NCI-H1105 treated with DMSO at 0.1 percent for 48 hours (cell line): Measurements from ENCODE around the gene TMEM121.

Experiments used
- DNase-seq: peaks from one replicate; lab custom pipeline; 2025; lab: John Stamatoyannopoulos, UW

The TMEM121 gene

DNA sequence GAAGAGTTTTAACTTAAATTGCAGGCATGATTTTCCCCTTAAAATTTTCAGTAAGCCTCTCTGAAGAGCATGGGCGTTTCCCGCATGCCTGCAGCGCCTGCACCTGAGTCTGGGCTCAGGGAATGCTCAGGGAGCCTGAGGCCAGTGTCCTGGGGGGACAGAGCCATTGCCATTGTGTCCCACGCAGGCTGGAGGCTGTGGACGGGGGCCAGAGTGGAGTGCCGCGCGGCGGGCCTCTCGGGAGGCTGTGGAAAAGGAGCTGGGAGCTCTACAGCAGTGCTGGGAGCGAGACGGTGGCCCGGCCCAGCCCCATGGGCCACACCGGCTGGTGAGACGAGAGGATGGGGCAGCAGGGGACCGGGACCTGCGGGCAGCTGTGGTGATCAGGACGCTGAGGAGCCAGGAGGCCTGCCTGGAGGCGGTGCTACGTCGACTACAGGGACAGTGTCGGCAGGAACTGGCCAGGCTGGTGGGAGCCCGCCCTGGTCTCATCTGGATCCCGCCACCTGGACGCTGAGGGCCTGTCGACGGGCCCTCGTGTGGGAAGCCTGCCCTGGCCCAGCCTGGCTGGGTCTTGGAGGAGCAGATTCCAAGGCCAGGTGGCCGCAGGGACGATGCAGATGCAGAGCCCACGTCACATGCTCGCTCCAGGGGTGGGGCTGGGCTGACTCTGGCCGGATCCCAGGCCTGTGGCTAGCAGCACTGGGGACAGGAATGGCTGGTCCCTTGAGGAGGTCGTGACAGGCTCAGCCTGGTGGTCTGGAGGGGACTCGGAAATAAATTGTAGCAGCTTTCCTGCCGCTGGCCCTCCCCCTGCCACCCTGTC lies 27.7 kb upstream of the TMEM121 start:
- DNase-seq: no peak

DNA sequence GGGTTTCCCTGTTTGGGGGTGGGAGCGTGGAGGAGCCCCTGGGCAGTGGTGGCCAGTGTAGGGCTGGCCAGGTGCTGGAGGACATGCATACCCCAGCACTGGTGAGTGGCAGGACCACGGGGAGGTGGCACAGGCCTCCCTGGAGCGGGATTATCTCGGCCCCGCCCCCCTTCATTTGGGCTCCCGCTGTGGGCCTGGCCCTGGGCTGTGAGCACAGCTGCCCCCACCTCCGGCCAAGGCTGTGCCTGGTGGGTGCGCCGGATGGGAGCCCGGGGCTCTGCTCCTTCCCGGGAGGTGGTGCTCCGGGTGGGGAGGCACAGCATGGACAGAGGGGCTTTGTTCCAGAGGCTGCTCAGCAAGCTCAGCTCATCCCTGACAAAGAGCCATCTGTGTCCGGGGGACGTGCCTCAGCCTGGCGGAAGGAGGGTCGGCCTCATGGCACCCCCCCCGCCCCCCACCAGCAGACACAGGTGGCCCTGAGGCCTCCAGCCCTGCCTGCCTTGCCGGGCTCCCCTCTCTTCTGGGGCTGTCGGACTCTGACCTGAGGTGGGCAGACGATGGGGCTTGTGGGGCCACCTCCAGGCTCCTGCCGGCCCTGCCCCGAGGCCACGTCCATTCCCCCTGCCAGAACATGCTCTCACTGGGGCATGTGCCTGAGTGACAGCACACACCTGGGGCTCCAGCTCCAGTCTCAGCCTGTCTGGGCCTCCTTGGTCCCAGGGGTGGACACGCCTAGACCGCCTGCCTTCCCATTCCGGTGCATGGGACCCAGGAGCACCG lies 26.9 kb upstream of the TMEM121 start:
- no peak for DNase-seq

DNA sequence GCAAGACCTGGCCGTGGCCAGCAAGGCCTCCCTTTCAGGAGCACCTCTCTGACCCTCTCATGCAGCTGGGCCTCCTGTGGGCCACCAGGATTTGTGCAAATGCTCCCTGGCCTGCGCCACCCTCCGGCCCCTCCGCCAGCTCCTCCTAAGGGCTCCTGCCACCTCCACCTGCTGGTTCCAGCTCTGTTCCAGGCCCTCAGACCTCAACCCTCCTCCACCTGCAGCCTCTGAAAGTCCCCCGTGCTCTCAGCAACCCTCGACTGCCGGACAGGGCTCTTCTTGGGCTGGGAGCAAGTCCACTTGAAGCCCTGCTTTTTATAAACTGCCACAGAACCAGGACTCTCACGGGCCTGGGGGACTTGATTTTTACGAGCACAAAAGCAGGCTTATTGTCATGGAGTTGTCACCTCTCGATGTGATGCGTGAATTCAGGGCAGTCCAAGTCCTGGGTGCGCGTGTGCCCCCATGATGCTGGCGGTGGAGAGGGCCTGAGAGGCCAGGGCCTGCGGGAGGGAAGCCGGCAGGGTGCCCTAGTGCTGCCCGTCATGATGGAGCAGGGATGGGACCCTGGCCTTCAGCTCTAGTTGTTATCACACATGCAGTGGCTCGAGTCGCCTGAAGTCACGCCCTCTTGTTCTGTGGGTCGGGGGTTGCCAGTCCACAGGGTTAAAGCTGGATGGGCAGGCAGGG lies 26.2 kb upstream of the TMEM121 start:
- DNase-seq: no peak

DNA sequence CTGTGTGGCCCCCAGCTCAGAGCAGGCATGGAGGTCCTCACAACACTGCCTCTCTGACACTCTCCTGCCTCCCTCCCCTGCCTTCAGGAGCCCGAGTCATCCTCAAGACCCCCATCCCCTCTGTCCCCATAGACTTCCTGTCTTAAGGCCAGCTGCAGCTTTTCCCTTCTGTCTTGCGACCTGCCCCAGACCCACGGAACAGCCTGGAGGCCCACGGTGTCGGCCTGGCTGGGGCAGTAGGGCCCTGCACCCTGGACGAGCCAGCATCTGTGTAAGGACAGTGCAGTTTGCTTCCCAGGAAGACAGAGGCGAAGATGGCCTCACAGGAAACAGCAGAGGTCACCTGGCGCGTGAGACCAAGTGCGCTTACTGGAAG lies 25.7 kb upstream of the TMEM121 start:
- no peak for DNase-seq

DNA sequence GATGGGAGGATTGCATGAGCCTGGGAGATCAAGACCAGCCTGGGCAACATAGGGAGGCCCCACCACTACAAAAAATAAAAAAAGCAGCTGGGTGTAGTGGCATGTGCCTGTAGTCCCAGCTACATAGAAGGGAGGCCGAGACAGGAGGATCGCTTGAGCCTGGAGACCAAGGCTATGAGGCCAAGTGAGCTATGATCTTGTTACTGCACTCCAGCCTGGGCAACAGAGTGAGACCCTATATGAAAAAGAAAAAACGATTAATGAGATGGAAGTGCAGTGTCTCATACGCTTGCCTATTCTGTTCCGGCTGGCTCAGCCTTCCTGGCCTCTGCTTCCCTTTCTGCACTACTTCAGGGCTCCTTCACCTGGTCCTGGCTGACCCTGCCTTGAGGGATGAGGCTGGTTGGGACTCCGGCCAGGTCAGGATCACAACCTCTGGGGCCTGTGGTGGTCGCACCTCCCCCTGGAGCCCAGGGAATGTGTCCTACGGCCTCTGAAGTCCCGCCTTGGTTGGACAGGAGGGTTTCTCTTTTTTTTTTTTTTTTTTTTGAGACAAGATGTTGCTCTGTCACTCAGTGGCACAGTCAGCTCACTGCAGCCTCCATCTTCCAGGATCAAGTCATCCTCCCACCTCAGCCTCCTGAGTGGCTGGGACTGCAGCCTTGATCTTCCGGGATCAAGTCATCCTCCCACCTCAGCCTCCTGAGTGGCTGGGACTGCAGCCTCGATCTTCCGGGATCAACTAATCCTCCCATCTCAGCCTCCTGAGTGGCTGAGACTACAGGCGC lies 24.7 kb upstream of the TMEM121 start:
- DNase-seq: no peak

DNA sequence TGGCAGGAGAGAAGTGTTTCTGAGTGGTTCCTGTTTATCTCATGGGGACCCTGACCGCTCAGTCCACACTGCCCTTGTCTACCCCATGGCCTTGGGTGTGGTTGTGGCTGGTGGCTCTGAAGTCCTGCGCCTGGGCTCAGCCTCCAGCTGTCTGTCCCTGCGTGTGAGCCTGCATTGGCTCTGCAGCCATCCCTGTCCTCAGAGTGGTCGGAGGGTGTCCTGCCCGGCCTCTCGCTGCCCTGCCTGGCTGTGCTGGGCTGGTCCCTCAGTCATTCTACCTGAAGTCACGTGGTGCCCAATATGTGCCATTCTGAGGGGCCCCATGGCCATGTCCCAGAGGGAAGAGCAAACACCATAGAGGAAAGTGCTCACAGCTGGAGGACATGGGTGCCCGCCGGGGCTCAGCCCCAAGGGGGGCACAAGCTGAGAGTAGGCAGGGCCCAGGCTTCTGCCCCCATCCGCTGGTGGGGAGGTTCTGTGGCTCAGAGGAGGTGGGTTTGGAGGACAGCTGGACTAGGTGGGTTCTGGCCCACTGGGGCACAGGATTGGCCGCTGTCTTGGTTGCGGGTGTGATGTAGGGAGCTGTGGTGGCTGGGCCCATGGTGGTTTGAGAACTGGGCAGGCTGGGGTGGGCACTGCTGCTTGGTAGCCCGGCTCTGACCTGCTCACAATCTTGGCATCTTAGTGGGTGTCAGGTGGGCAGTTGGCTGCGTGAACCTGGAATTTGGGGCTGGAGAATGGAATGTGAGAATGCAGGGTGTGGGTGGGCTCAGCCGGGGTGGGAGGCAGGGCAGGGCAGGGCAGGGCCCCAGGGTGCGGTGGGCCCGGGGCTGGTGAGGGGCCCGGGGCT lies 23.7 kb upstream of the TMEM121 start:
- DNase-seq: no peak

DNA sequence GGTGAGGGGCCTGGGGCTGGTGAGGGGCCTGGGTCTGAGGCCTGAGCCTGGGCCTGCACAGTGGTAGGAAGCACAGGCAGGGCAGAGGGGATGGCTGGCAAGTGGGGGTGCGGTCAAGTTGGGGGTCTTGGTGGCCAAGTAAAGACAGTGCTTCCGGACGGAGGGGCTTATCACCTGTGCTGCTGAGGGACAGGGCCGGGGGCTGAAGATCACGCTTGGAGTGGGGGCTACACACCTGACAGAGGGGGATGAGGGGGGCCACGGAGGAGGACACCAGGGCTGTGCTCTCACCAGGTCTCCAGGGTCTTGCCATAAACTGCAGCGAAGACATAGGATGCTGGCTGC lies 23.1 kb upstream of the TMEM121 start:
- no peak for DNase-seq

DNA sequence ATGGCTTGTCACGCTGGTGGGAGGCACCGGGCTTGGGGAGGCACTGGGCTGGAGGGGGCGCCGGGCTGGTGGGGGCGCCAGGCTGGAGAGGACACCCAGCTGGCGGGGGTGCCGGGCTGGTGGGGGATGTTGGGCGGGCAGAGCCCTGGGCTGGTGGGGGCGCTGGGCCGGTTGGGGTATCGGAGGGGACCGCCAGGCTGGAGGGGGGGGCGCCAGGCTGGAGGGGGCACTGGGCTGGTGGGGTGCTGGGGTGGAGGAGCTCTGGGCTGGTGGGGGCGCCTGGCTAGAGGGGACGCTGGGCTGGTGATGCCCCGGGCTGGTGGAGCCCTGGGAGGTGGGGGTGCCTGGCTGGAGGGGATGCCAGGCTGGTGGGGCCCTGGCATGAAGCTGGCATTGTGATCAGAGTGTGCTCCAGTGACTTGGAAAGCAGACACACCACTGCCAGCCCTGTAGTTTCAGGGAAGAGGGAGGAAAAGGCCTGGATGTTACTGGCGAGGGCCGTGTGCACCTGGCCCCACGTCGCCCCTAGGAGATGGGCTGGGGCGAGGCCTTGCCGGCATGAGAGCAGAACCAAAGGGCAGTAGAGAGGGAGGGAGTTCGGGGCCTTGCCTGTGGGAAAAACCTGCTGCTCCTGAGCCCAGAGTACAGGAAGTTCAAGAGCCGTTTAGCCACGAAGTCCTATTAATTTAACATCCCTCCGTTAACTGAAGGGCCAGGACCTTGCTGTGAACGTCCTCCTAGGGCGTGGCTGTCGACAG lies 22.3 kb upstream of the TMEM121 start:
- DNase-seq: no peak

DNA sequence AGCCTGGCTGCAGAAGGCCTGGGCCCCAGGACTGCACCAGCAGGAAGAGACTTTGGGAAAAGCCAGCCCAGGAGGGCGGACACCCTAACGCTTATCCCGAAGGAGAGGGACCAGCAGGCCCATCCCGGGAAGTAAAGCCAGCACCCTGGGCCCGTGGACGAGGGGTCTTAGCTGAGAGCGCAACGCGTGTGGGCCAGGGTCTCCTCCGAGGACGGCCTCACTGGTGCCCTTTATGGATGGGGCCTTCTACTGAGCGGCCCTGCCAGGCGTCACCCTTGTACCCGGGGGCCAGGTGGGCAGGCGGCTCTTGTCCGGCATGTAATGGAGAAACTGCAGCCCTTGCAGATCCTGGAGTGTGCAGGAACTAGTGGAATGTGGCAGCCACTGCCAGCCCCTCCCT lies 21.3 kb upstream of the TMEM121 start:
- DNase-seq: no peak

DNA sequence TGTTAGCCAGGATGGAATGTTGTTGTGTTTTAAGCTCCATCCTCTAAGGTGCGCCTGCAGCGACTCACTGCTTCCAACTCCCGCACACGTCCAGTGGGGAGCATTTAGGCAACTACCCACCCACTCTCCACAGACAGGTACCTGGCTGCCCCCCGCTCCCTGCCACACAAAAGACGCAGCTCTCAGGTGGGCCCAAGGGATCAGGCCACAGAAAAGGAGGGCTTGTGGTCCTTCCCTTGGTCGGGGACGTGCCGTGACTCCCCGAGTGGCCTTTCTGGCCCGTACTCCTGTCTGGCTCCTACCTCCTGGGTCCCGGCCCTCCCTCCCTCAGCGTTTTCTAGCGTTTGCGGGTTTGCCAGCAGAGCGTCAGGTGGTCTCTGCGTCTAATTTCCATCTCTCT lies 19.1 kb upstream of the TMEM121 start:
- DNase-seq: no peak

DNA sequence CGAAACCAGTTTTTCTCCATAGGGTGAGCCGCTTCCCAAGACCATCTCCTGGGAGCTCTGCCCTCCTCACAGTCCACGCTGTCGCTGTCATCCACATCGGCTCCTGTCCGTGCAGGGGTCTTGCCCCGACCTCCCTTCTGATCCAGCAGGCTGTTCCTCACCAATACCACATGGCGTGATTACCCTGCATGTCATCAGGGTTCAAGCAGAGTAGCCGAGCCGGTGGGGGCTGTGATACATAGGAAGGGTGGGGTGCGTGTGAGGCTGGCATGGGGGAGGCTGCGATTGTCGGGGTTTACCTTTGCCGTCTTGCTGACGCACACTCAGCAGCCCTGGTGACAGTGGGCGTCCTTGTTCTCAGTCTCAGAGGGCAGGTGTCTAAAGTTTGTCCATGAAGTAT lies 18.3 kb upstream of the TMEM121 start:
- DNase-seq: no peak

DNA sequence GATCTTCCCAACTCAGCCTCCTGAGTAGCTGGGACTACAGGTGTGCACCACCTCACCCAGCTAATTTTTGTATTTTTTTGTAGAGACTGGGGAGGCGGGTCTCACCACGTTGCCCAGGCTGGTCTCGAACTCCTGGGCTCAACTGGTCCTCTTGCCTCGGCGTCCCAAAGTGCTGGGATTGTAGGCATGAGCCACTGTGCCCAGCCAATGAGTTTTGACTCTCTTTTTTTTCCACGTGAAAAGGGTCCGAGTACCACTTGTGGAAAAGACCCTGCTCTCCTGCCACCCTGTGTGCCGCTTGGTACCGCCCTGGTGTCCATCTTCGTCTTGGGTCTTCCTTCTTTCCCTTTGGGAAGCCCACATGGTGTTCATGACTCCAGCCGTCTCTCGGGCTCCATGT lies 17.8 kb upstream of the TMEM121 start:
- DNase-seq: no peak

DNA sequence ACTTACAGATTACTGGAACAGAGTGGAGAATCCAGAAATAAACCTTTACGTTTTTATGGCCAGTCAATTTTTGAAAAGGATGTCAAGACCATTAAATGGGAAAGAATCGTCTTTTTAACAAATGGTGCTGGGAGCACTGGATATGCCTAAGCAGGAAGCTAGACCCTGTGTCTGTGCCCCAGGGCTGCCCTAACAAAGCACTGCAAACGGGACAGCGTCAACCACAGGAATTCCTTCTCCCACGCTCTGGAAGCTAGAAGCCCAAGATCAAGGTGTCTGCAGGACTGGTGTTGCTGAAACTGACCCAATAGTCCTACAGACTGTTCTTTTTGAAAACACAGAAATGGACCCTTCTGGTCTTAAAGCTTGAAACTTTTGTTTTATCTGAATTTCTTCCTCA lies 9.3 kb upstream of the TMEM121 start:
- no peak for DNase-seq

DNA sequence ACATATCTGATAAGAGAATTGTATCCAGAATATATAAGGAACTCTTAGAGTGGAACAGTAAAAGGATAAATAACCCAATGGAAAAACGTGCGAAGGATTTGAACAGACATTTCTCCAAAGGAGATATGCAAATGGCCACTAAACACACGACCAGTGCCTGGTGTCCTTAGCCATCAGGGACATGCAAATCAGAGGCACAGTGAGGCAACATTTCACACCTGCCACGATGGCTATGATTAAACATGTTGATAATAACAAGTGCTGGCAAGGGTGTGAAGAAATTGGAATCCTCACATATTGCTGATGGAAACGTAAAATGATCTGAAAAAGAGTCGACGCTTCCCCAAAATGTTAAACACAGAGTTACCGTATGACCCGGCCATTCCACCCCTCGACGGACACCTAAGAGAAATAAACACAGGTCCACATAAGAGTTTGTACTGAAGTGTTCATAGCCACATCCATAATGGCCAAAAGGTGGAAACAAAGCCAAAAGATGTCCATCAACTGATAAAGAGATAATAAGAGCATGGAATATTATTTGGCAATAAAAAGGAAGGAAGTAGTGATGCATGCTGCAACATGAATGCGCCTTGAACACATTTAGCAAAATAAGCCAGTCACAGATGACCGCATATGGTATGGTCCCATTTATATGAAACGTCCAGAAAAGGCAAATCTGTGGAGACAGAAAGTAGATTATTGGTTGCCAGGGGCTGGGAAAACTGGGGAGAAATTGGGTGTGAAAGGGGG lies 6.3 kb upstream of the TMEM121 start:
- DNase-seq: no peak

DNA sequence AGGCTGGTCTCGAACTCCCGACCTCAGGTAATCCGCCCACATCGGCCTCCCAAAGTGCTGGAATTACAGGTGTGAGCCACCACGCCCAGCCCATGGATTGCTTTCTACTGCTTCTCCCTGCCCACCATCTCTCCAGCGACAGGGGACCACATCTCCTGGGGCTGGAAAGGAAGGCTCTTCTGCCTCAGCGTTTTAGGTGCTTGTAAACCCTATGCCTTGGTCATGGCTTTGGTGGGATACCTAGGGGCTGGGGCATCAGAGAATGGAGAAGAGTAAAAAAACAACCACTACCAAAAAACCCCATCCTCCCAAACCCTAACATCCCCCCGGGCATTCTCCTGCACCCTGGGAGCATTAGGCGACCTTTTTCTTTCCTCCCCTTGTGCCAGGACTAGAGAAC lies 1.1 kb upstream of the TMEM121 start:
- DNase-seq: no peak

DNA sequence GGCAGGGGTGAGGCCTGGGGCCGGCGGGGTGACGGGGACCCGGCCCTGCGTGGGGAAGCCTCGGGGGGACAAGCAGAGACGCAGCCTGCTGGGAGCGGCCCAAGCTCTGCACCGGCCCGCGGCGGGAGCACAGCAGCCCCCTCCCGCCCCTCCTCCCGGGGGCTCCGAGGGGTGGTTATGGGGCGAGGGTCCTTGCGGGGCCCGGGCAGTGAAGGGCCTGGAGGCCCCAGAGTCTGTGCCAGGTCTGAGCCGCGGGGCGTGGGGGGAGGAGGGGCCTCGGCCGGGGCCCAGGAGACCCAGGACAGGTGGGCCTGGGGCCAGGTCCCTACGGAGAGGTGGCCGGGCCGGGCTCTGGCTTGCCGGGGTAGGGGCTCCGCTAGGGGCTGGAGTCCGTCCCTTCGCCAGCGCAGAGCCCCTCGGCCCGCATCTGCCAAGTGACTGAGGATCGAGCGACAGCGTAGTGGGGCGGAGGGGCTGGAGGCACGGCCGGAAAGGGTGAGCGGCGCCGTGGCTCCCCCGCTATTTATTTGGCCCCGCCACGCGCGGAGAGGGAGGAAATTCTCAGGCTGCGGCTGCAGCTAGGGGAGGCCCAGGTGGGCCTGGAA lies 495 bp downstream of the TMEM121 start:
- DNase-seq: no peak

DNA sequence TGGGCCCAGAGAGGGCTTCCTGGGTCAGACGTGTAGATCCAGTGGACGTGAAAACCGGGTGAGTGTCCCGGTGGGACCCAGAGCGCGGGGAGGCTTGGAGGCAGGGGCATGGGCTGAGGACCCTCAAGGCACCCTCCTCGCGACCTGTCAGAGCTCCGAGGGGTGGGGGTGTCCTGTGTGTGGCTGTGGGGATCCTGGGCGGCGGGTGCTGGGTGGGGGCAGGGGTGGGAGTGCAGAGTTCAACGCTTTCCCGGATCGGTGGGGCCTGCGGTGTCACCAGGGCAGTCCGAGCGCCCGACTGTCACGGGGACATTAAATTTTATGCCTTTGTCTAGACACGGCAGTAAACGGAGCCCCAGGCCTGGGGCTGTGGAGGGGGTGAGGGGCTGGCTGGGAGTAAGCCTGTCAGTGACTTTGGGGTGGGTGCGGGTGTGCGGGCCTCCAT lies 1.0 kb downstream of the TMEM121 start:
- no peak for DNase-seq

DNA sequence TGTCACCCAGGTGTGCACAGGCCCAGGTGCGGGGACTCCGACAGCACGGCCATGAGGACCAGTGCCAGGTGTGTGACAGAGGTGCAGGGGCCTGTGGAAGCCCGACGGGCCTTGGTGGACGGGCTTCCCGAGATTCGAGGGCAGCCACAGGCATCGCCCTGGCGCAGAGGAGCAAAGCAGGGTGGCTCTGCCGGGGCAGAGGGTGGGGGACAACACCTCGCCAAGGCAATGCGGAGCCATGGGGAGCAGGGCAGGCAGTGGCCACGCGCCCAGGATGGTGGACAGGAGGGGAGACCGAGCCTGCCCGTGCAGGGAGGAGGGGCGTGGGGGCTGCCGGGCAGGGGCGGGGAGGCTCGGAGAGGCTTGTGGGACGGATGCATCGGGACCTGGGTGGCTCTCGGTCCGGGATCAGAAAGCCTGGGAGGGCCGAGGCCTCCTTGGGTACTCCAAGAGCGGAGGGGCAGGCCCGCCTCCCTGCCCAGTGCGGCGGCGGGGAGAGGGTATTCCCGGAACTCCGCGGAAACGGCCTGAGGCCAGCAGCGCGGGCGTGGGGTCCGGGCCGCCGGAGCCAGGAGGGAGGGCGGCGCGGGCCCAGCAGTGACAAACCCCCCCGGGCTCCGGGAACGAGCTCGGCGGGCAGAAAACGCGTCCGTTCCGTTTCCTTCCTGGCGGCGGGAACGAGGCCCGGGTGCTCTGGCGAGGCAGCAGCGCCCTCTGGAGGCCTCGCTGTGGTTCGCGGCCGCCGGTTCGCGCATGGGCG lies 1.6 kb downstream of the TMEM121 start:
- DNase-seq: peak; percentile 69
